ENCODE measurements around the gene SCCPDH.

The SCCPDH gene

DNA sequence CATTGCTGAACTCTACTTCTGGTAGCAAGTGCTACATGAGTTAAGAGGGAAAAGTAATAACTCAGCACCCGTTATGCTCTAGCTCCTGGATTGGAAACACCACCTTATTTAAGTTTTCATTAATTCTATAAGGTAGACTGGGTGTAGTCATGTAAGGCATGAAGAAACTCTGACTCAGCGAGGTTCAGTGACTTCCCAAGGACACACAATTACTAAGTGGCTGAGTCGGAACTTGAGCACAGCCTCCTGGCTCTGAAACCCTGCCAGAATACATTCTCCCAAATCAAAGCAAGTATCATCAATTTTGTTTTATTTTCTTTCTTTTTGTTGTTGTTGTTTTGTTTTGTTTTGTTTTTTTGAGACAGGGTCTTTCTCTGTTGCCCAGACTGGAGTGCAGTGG lies 29.1 kb upstream of the SCCPDH start:
- DNase-seq (ENCODE audit: low read depth) = no peak
- no peak overlapping the region for H3K4me3 ChIP-seq (ENCODE audit: low read length)
- TF ChIP-seq, protein P1, sequence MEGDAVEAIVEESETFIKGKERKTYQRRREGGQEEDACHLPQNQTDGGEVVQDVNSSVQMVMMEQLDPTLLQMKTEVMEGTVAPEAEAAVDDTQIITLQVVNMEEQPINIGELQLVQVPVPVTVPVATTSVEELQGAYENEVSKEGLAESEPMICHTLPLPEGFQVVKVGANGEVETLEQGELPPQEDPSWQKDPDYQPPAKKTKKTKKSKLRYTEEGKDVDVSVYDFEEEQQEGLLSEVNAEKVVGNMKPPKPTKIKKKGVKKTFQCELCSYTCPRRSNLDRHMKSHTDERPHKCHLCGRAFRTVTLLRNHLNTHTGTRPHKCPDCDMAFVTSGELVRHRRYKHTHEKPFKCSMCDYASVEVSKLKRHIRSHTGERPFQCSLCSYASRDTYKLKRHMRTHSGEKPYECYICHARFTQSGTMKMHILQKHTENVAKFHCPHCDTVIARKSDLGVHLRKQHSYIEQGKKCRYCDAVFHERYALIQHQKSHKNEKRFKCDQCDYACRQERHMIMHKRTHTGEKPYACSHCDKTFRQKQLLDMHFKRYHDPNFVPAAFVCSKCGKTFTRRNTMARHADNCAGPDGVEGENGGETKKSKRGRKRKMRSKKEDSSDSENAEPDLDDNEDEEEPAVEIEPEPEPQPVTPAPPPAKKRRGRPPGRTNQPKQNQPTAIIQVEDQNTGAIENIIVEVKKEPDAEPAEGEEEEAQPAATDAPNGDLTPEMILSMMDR (conservative IDR thresholded peaks at IDR 0.05; ENCODE audit: low read depth, low read length) = no peak

- no peak overlapping the region for H3K4me3 ChIP-seq (ENCODE audit: low read length)
- TF ChIP-seq, protein P1 (conservative IDR thresholded peaks at IDR 0.05; ENCODE audit: low read depth, low read length) = no peak
- DNase-seq (ENCODE audit: low read depth) = no peak
These were observed 28.5 kb upstream of the SCCPDH start for GRCh38 chr1:246695666-246696065.

- no peak for DNase-seq (ENCODE audit: low read depth)
- peak overlapping the region; percentile 27 for H3K4me3 ChIP-seq (ENCODE audit: low read length)
- TF ChIP-seq, protein P1 (conservative IDR thresholded peaks at IDR 0.05; ENCODE audit: low read depth, low read length) = no peak
These were observed 25.6 kb upstream of the SCCPDH start for GRCh38 chr1:246698466-246699094.

DNA sequence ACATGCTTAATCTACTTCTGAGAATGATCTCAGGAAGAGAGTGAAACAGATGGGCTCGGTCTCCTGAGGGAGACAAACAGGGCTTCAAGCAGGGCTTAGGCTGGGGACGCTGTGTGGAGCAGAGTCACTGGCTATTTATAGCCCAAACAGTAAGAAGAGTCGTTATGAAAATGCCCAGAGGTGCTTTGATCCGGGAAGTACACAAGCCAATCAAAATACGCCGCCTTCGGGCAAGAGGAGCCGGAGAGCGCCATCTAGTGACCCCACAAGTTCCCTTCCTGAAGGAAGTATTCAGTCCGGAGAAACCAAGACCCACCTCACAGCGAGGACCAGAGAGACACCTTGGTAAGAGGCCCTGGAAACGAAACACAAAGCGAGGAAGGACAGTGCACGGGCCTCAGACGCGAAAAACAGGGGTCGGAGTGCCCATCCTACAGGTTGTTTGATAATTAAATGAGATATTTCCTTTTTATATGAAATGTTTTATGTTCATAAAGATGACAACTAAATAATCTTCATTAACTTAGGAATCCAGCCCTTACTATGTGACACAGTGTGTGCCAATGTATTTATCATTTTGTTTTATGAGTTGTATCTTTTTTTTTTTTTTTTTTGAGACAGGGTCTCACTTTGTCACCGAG lies 25.0 kb upstream of the SCCPDH start:
- H3K4me3 ChIP-seq (ENCODE audit: low read length) = peak overlapping the region; percentile 27
- peak; percentile 88 for DNase-seq (ENCODE audit: low read depth)
- TF ChIP-seq, protein P1 (conservative IDR thresholded peaks at IDR 0.05; ENCODE audit: low read depth, low read length) = peak; percentile 95

- TF ChIP-seq, protein P1 (conservative IDR thresholded peaks at IDR 0.05; ENCODE audit: low read depth, low read length) = no peak
- peak; percentile 46 for DNase-seq (ENCODE audit: low read depth)
- H3K4me3 ChIP-seq (ENCODE audit: low read length) = no peak overlapping the region
These were observed 20.6 kb upstream of the SCCPDH start for GRCh38 chr1:246703581-246703980.

GRCh38 chr1:246705368-246705767 lies 18.8 kb upstream of the SCCPDH start:
- TF ChIP-seq, protein P1 (conservative IDR thresholded peaks at IDR 0.05; ENCODE audit: low read depth, low read length) = no peak
- DNase-seq (ENCODE audit: low read depth) = peak; percentile 93
- H3K4me3 ChIP-seq (ENCODE audit: low read length) = no peak overlapping the region

GRCh38 chr1:246708166-246708565 lies 16.0 kb upstream of the SCCPDH start:
- TF ChIP-seq, protein P1 (conservative IDR thresholded peaks at IDR 0.05; ENCODE audit: low read depth, low read length) = no peak
- DNase-seq (ENCODE audit: low read depth) = no peak
- H3K4me3 ChIP-seq (ENCODE audit: low read length) = no peak overlapping the region

Data from retinal pigment epithelial cell (primary cell).